Neutrophil (primary cell): ENCODE data around the gene KY.

Source experiments
- H3K27ac ChIP-seq: fragments of 200-600 bp; sonication (generic); 2 replicates; pipeline ENCODE4 v1.5.1; 2016; ENCODE audit warnings: mild to moderate bottlenecking, moderate library complexity
- H3K27me3 ChIP-seq: fragments of 200-600 bp; sonication (generic); 2 replicates; pipeline ENCODE4 v1.6.0; 2016; ENCODE audit warnings: mild to moderate bottlenecking
- H3K36me3 ChIP-seq: fragments of 200-600 bp; sonication (generic); 2 replicates; pipeline ENCODE4 v1.5.1; 2017
- H3K4me1 ChIP-seq, 2 experiments: fragments of 200-600 bp in 1 of 2; sonication (generic) in 1 of 2; 1 replicate in 1 of 2; 2 replicates in 1 of 2; pipeline versions ENCODE4 v1.5.1 to v1.6.1; 2013 to 2016; ENCODE audit warnings: low read depth in 1 of 2, low read length in 1 of 2, mild to moderate bottlenecking in 1 of 2, moderate library complexity in 1 of 2; ENCODE audit not compliant: control insufficient read depth in 1 of 2, insufficient read depth in 1 of 2
- H3K4me3 ChIP-seq, 2 experiments: fragments of 200-600 bp in 1 of 2; sonication (generic) in 1 of 2; 1 replicate in 1 of 2; 2 replicates in 1 of 2; pipeline ENCODE4 v1.5.1; 2013 to 2016; ENCODE audit warnings: low read depth in 1 of 2, low read length in 1 of 2, mild to moderate bottlenecking in 1 of 2, moderate library complexity in 1 of 2
- H3K9me3 ChIP-seq: fragments of 200-600 bp; sonication (generic); 2 replicates; pipeline ENCODE4 v1.5.1; 2016
- CTCF ChIP-seq: fragments of 200-600 bp; sonication (generic); IDR thresholded peaks from 2 replicates; pipeline ENCODE4 v1.5.1; 2016; ENCODE audit warnings: antibody characterized with exemption

Gene KY

GRCh38 chr3:134636406-134636805, 14.4 kb downstream of the KY start:
- Histone ChIP-seq H3K4me1 (peaks cover 9% of the 10 kb centered on the region in 2 experiments), H3K27ac (no peak overlapping the region)
- no peak for TF ChIP-seq CTCF

GRCh38 chr3:134630506-134630905, 20.3 kb downstream of the KY start:
- H3K36me3 ChIP-seq: peaks cover 16% of the 10 kb centered on the region
- no peak overlapping the region for H3K27ac ChIP-seq
- peaks cover 6 to 12% of the 10 kb centered on the region in 2 experiments for H3K4me1 ChIP-seq
- no peak for TF ChIP-seq CTCF
- no peaks in the 10 kb centered on the region for H3K27me3 ChIP-seq
- no peaks in the 10 kb centered on the region for H3K9me3 ChIP-seq
- no peak overlapping the region for H3K4me3 ChIP-seq

More at GRCh38 chr3:134636406-134636805, 14.4 kb downstream of the KY start:
- no peak overlapping the region for H3K4me3 ChIP-seq
- no peaks in the 10 kb centered on the region for H3K9me3 ChIP-seq
- H3K36me3 ChIP-seq: no peaks in the 10 kb centered on the region
- H3K27me3 ChIP-seq: no peaks in the 10 kb centered on the region

- H3K27ac ChIP-seq: no peak overlapping the region
- H3K9me3 ChIP-seq: no peaks in the 10 kb centered on the region
- H3K27me3 ChIP-seq: no peaks in the 10 kb centered on the region
- no peak for TF ChIP-seq CTCF
- H3K4me3 ChIP-seq: no peak overlapping the region
- H3K4me1 ChIP-seq: peaks cover 6 to 12% of the 10 kb centered on the region in 2 experiments
- peaks cover 32% of the 10 kb centered on the region for H3K36me3 ChIP-seq
Measured at GRCh38 chr3:134628884-134629283, 21.9 kb downstream of the KY start.

DNA sequence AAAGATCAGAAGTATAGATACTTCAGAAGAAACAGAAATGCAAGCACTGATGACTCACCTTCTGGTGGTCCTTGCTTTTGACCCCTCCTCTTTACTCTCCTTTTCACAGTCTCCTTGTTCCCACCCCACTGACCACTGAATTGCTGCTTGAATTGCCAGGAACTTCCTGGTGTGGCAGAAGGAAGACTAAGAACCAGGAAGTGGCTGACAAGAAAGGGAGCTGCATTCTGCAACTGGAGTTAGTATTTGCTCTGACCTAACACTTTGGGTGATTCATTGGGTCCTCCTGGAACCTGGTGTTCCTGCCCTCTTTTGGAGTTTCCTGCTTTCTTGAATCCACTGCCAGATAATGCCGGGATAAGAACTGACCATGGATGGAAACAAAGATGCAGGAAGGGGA, 23.0 kb downstream of the KY start:
- peaks cover 6 to 12% of the 10 kb centered on the region in 2 experiments for H3K4me1 ChIP-seq
- no peaks in the 10 kb centered on the region for H3K9me3 ChIP-seq
- H3K36me3 ChIP-seq: peaks cover 41% of the 10 kb centered on the region
- peak overlapping the region; percentile 42 for H3K27ac ChIP-seq
- H3K4me3 ChIP-seq: no peak overlapping the region
- TF ChIP-seq CTCF: no peak
- H3K27me3 ChIP-seq: no peaks in the 10 kb centered on the region

DNA sequence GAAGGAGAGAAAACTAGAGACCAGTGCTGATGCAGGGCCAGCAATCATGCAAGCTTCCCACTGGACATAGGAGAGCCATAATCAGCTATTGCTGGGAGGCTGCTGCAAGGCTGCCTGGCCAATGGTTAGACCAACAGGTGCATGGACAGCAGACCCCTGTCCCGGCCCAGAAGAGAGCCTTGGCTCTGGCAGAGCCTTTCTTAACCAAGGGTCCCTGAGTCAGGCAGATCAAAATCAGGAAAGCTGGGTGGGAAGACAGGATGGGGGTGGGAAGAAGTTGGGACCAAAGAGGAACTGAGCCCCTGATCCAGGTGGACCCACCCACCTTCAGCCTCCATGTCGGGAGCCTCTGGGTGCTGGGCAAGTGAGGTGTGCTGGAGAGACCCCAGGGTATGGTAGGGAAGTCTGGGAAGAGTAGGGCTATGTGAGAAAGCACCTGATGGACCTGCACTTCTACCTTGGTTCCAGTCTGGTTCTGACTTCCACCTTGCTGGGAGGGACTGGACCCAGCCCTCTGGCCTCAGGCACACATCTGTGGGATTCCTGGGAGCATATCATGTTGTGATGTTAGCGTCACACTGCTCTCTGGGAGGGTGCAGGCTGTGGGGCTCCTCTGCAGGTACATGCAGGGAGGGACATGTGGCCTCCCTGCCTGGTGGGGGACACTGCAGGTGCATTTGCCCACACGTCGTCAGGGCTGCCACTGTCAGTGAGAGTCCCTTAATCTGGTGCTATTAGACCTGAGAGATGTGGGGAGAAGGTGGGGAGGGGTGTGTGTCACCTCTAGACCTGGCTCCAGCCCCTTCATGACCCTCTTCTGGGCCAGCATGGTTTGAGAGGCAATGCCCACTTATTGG, 24.7 kb downstream of the KY start:
- TF ChIP-seq CTCF: no peak
- Histone ChIP-seq H3K9me3 (no peaks in the 10 kb centered on the region), H3K4me1 (peaks cover 6 to 12% of the 10 kb centered on the region in 2 experiments), H3K4me3 (no peak overlapping the region), H3K36me3 (peaks cover 43% of the 10 kb centered on the region), H3K27ac (no peak overlapping the region), H3K27me3 (no peaks in the 10 kb centered on the region)
